ENCODE results near the gene MAPT.
"Not testable (repeated sequence)": the region's sequence is repeated elsewhere in the genome, so short reads cannot be mapped to it uniquely, and the experiment has no call there.

Gene MAPT

DNA sequence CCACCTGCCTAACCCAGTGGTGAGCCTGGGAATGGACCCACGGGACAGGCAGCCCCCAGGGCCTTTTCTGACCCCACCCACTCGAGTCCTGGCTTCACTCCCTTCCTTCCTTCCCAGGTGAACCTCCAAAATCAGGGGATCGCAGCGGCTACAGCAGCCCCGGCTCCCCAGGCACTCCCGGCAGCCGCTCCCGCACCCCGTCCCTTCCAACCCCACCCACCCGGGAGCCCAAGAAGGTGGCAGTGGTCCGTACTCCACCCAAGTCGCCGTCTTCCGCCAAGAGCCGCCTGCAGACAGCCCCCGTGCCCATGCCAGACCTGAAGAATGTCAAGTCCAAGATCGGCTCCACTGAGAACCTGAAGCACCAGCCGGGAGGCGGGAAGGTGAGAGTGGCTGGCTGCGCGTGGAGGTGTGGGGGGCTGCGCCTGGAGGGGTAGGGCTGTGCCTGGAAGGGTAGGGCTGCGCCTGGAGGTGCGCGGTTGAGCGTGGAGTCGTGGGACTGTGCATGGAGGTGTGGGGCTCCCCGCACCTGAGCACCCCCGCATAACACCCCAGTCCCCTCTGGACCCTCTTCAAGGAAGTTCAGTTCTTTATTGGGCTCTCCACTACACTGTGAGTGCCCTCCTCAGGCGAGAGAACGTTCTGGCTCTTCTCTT, 102.1 kb downstream of the MAPT start:
- DNase-seq, result no peak

DNA sequence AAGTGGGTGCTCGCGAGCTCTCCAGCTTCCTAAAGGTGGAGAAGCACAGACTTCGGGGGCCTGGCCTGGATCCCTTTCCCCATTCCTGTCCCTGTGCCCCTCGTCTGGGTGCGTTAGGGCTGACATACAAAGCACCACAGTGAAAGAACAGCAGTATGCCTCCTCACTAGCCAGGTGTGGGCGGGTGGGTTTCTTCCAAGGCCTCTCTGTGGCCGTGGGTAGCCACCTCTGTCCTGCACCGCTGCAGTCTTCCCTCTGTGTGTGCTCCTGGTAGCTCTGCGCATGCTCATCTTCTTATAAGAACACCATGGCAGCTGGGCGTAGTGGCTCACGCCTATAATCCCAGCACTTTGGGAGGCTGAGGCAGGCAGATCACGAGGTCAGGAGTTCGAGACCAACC, 102.8 kb downstream of the MAPT start:
- no peak for DNase-seq

DNA sequence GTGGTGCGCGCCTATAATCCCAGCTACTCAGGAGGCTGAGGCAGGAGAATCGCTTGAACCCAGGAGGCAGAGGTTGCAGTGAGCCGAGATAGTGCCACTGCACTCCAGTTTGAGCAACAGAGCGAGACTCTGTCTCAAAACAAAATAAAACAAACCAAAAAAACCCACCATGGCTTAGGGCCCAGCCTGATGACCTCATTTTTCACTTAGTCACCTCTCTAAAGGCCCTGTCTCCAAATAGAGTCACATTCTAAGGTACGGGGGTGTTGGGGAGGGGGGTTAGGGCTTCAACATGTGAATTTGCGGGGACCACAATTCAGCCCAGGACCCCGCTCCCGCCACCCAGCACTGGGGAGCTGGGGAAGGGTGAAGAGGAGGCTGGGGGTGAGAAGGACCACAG, 103.3 kb downstream of the MAPT start:
- DNase-seq, result peak; percentile 48

DNA sequence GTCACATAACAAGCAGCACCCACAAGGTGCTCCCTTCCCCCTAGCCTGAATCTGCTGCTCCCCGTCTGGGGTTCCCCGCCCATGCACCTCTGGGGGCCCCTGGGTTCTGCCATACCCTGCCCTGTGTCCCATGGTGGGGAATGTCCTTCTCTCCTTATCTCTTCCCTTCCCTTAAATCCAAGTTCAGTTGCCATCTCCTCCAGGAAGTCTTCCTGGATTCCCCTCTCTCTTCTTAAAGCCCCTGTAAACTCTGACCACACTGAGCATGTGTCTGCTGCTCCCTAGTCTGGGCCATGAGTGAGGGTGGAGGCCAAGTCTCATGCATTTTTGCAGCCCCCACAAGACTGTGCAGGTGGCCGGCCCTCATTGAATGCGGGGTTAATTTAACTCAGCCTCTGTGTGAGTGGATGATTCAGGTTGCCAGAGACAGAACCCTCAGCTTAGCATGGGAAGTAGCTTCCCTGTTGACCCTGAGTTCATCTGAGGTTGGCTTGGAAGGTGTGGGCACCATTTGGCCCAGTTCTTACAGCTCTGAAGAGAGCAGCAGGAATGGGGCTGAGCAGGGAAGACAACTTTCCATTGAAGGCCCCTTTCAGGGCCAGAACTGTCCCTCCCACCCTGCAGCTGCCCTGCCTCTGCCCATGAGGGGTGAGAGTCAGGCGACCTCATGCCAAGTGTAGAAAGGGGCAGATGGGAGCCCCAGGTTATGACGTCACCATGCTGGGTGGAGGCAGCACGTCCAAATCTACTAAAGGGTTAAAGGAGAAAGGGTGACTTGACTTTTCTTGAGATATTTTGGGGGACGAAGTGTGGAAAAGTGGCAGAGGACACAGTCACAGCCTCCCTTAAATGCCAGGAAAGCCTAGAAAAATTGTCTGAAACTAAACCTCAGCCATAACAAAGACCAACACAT, 104.9 kb downstream of the MAPT start, which contains the start of gene STH:
Gene STH, plus strand, starts transcription at position 264 of the 913 bp plus-strand sequence. Its CDS starts 30 bp downstream, at position 294.
- no peak for DNase-seq

DNA sequence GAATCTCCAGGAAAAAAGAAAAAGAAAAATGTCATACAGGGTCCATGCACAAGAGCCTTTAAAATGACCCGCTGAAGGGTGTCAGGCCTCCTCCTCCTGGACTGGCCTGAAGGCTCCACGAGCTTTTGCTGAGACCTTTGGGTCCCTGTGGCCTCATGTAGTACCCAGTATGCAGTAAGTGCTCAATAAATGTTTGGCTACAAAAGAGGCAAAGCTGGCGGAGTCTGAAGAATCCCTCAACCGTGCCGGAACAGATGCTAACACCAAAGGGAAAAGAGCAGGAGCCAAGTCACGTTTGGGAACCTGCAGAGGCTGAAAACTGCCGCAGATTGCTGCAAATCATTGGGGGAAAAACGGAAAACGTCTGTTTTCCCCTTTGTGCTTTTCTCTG, 105.5 kb downstream of the MAPT start:
- DNase-seq, result no peak

DNA sequence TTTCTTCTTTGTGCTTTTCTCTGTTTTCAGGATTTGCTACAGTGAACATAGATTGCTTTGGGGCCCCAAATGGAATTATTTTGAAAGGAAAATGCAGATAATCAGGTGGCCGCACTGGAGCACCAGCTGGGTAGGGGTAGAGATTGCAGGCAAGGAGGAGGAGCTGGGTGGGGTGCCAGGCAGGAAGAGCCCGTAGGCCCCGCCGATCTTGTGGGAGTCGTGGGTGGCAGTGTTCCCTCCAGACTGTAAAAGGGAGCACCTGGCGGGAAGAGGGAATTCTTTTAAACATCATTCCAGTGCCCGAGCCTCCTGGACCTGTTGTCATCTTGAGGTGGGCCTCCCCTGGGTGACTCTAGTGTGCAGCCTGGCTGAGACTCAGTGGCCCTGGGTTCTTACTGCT, 105.9 kb downstream of the MAPT start:
- DNase-seq, result no peak

DNA sequence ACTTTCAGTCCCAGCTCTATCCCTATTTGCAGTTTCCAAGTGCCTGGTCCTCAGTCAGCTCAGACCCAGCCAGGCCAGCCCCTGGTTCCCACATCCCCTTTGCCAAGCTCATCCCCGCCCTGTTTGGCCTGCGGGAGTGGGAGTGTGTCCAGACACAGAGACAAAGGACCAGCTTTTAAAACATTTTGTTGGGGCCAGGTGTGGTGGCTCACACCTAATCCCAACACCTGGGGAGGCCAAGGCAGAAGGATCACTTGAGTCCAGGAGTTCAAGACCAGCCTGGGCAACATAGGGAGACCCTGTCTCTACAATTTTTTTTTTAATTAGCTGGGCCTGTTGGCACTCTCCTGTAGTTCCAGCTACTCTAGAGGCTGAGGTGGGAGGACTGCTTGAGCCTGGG, 106.4 kb downstream of the MAPT start:
- no peak for DNase-seq

DNA sequence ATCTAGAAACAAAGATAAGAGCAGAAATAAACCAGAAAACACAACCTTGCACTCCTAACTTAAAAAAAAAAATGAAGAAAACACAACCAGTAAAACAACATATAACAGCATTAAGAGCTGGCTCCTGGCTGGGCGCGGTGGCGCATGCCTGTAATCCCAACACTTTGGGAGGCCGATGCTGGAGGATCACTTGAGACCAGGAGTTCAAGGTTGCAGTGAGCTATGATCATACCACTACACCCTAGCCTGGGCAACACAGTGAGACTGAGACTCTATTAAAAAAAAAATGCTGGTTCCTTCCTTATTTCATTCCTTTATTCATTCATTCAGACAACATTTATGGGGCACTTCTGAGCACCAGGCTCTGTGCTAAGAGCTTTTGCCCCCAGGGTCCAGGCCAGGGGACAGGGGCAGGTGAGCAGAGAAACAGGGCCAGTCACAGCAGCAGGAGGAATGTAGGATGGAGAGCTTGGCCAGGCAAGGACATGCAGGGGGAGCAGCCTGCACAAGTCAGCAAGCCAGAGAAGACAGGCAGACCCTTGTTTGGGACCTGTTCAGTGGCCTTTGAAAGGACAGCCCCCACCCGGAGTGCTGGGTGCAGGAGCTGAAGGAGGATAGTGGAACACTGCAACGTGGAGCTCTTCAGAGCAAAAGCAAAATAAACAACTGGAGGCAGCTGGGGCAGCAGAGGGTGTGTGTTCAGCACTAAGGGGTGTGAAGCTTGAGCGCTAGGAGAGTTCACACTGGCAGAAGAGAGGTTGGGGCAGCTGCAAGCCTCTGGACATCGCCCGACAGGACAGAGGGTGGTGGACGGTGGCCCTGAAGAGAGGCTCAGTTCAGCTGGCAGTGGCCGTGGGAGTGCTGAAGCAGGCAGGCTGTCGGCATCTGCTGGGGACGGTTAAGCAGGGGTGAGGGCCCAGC, 107.3 kb downstream of the MAPT start:
- DNase-seq, result no peak

DNA sequence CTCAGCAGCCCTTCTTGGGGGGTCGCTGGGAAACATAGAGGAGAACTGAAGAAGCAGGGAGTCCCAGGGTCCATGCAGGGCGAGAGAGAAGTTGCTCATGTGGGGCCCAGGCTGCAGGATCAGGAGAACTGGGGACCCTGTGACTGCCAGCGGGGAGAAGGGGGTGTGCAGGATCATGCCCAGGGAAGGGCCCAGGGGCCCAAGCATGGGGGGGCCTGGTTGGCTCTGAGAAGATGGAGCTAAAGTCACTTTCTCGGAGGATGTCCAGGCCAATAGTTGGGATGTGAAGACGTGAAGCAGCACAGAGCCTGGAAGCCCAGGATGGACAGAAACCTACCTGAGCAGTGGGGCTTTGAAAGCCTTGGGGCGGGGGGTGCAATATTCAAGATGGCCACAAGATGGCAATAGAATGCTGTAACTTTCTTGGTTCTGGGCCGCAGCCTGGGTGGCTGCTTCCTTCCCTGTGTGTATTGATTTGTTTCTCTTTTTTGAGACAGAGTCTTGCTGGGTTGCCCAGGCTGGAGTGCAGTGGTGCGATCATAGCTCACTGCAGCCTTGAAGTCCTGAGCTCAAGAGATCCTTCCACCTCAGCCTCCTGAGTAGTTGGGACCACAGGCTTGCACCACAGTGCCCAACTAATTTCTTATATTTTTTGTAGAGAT, 108.1 kb downstream of the MAPT start:
- DNase-seq, result peak; percentile 62

DNA sequence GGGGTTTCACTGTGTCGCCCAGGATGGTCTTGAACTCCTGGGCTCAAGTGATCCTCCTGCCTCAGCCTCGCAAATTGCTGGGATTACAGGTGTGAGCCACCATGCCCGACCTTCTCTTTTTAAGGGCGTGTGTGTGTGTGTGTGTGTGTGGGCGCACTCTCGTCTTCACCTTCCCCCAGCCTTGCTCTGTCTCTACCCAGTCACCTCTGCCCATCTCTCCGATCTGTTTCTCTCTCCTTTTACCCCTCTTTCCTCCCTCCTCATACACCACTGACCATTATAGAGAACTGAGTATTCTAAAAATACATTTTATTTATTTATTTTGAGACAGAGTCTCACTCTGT, 108.6 kb downstream of the MAPT start:
- DNase-seq, result no peak

DNA sequence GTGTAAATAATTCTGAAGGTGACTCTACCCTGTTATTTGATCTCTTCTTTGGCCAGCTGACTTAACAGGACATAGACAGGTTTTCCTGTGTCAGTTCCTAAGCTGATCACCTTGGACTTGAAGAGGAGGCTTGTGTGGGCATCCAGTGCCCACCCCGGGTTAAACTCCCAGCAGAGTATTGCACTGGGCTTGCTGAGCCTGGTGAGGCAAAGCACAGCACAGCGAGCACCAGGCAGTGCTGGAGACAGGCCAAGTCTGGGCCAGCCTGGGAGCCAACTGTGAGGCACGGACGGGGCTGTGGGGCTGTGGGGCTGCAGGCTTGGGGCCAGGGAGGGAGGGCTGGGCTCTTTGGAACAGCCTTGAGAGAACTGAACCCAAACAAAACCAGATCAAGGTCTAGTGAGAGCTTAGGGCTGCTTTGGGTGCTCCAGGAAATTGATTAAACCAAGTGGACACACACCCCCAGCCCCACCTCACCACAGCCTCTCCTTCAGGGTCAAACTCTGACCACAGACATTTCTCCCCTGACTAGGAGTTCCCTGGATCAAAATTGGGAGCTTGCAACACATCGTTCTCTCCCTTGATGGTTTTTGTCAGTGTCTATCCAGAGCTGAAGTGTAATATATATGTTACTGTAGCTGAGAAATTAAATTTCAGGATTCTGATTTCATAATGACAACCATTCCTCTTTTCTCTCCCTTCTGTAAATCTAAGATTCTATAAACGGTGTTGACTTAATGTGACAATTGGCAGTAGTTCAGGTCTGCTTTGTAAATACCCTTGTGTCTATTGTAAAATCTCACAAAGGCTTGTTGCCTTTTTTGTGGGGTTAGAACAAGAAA, 109.8 kb downstream of the MAPT start:
- DNase-seq, result no peak

DNA sequence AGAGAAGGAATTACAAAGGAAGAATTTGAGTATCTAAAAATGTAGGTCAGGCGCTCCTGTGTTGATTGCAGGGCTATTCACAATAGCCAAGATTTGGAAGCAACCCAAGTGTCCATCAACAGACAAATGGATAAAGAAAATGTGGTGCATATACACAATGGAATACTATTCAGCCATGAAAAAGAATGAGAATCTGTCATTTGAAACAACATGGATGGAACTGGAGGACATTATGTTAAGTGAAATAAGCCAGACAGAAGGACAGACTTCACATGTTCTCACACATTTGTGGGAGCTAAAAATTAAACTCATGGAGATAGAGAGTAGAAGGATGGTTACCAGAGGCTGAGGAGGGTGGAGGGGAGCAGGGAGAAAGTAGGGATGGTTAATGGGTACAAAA, 111.7 kb downstream of the MAPT start:
- not testable (repeated sequence) for DNase-seq

DNA sequence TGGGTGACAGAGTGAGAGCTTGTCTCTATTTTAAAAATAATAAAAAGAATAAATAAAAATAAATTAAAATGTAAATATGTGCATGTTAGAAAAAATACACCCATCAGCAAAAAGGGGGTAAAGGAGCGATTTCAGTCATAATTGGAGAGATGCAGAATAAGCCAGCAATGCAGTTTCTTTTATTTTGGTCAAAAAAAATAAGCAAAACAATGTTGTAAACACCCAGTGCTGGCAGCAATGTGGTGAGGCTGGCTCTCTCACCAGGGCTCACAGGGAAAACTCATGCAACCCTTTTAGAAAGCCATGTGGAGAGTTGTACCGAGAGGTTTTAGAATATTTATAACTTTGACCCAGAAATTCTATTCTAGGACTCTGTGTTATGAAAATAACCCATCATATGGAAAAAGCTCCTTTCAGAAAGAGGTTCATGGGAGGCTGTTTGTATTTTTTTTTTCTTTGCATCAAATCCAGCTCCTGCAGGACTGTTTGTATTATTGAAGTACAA, 113.2 kb downstream of the MAPT start:
- DNase-seq, result no peak

DNA sequence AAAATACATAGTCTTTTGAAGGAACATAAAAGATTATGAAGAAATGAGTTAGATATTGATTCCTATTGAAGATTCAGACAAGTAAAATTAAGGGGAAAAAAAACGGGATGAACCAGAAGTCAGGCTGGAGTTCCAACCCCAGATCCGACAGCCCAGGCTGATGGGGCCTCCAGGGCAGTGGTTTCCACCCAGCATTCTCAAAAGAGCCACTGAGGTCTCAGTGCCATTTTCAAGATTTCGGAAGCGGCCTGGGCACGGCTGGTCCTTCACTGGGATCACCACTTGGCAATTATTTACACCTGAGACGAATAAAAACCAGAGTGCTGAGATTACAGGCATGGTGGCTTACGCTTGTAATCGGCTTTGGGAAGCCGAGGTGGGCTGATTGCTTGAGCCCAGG, 114.2 kb downstream of the MAPT start:
- no peak for DNase-seq

DNA sequence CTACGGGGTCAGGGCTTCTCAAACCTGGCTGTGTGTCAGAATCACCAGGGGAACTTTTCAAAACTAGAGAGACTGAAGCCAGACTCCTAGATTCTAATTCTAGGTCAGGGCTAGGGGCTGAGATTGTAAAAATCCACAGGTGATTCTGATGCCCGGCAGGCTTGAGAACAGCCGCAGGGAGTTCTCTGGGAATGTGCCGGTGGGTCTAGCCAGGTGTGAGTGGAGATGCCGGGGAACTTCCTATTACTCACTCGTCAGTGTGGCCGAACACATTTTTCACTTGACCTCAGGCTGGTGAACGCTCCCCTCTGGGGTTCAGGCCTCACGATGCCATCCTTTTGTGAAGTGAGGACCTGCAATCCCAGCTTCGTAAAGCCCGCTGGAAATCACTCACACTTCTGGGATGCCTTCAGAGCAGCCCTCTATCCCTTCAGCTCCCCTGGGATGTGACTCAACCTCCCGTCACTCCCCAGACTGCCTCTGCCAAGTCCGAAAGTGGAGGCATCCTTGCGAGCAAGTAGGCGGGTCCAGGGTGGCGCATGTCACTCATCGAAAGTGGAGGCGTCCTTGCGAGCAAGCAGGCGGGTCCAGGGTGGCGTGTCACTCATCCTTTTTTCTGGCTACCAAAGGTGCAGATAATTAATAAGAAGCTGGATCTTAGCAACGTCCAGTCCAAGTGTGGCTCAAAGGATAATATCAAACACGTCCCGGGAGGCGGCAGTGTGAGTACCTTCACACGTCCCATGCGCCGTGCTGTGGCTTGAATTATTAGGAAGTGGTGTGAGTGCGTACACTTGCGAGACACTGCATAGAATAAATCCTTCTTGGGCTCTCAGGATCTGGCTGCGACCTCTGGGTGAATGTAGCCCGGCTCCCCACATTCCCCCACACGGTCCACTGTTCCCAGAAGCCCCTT, 115.6 kb downstream of the MAPT start:
- DNase-seq, result peak; percentile 63

DNA sequence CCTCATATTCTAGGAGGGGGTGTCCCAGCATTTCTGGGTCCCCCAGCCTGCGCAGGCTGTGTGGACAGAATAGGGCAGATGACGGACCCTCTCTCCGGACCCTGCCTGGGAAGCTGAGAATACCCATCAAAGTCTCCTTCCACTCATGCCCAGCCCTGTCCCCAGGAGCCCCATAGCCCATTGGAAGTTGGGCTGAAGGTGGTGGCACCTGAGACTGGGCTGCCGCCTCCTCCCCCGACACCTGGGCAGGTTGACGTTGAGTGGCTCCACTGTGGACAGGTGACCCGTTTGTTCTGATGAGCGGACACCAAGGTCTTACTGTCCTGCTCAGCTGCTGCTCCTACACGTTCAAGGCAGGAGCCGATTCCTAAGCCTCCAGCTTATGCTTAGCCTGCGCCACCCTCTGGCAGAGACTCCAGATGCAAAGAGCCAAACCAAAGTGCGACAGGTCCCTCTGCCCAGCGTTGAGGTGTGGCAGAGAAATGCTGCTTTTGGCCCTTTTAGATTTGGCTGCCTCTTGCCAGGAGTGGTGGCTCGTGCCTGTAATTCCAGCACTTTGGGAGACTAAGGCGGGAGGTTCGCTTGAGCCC, 116.3 kb downstream of the MAPT start:
- DNase-seq, result no peak

DNA sequence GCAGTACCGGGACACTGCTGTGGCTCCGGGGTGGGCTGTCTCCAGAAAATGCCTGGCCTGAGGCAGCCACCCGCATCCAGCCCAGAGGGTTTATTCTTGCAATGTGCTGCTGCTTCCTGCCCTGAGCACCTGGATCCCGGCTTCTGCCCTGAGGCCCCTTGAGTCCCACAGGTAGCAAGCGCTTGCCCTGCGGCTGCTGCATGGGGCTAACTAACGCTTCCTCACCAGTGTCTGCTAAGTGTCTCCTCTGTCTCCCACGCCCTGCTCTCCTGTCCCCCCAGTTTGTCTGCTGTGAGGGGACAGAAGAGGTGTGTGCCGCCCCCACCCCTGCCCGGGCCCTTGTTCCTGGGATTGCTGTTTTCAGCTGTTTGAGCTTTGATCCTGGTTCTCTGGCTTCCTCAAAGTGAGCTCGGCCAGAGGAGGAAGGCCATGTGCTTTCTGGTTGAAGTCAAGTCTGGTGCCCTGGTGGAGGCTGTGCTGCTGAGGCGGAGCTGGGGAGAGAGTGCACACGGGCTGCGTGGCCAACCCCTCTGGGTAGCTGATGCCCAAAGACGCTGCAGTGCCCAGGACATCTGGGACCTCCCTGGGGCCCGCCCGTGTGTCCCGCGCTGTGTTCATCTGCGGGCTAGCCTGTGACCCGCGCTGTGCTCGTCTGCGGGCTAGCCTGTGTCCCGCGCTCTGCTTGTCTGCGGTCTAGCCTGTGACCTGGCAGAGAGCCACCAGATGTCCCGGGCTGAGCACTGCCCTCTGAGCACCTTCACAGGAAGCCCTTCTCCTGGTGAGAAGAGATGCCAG, 117.6 kb downstream of the MAPT start:
- no peak for DNase-seq

DNA sequence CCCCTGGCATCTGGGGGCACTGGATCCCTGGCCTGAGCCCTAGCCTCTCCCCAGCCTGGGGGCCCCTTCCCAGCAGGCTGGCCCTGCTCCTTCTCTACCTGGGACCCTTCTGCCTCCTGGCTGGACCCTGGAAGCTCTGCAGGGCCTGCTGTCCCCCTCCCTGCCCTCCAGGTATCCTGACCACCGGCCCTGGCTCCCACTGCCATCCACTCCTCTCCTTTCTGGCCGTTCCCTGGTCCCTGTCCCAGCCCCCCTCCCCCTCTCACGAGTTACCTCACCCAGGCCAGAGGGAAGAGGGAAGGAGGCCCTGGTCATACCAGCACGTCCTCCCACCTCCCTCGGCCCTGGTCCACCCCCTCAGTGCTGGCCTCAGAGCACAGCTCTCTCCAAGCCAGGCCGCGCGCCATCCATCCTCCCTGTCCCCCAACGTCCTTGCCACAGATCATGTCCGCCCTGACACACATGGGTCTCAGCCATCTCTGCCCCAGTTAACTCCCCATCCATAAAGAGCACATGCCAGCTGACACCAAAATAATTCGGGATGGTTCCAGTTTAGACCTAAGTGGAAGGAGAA, 118.2 kb downstream of the MAPT start:
- DNase-seq, result no peak

DNA sequence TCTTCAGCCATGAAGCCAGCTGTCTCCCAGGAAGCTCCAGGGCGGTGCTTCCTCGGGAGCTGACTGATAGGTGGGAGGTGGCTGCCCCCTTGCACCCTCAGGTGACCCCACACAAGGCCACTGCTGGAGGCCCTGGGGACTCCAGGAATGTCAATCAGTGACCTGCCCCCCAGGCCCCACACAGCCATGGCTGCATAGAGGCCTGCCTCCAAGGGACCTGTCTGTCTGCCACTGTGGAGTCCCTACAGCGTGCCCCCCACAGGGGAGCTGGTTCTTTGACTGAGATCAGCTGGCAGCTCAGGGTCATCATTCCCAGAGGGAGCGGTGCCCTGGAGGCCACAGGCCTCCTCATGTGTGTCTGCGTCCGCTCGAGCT, 118.8 kb downstream of the MAPT start:
- no peak for DNase-seq

Data from EL (cell line).